ENCODE data around the gene SCUBE1.

The SCUBE1 gene

GRCh38 chr22:43209523-43209890 is 133.7 kb downstream of the SCUBE1 start:
- no peak for TF ChIP-seq CTCF (conservative IDR thresholded peaks at IDR 0.05; ENCODE audit: low read depth)
- ChIA-PET POLR2A (ENCODE audit: low non-redundant PET) (no interaction called here), CTCF (no interaction called here)
- no peak for DNase-seq (ENCODE audit: low spot score)
- no peak overlapping the region for H3K27ac ChIP-seq

GRCh38 chr22:43208703-43209522 is 134.3 kb downstream of the SCUBE1 start:
- CTCF ChIA-PET: no interaction called here

DNA sequence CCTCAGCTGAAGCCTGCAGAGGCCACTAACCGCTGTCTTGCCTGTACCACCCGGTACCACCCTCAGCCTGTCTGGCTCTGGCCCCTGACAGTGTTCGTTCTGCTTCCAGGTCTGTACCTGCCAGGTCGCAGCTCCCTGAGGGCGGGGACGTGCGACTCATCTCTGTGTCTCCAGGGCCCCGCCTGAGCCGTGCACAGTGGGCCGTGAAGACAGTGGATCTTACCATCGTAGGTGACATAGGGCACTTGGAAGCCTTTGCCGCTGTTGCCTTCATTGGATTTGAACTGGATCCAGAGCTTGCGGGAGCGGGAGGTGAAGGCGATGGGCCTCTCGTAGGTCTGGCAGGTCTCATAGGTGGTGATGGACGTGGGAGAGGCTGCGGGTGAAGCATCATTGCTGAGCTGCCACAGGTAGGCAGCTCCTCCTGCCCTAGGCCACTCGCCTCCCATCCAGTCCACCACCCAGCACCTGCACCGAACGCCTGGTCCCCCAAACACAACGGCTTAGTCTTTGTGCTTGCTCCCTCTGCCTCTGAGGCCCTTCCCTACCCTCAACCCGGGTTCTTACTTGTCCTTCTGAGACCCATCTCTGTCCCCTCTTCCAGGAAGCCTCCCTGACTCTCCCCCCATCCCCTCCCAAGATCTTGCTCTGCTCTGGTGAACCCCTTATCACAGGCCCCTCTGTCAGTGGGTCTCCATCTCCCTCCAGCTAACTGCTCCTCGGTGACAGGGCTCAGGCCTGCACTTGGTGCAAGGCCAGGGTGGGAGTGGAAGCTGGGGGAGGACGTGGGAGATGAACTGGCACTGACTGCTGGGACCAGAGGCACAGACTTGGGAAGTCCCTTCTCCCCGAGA is 135.1 kb downstream of the SCUBE1 start:
- POLR2A ChIA-PET (ENCODE audit: low non-redundant PET): interaction anchor here (0.5 kb wide), 1 partner anchor 1820 kb away, joined by 4 read pairs; no protein-coding TSS in a partner anchor
- CTCF ChIA-PET: no interaction called here
- no peak for DNase-seq (ENCODE audit: low spot score)
- TF ChIP-seq CTCF (conservative IDR thresholded peaks at IDR 0.05; ENCODE audit: low read depth): no peak
- H3K27ac ChIP-seq: no peak overlapping the region

More at GRCh38 chr22:43208703-43209522, 134.3 kb downstream of the SCUBE1 start:
- H3K27ac ChIP-seq: no peak overlapping the region
- TF ChIP-seq CTCF (conservative IDR thresholded peaks at IDR 0.05; ENCODE audit: low read depth): no peak
- POLR2A ChIA-PET (ENCODE audit: low non-redundant PET): interaction anchor here (0.5 kb wide), 1 partner anchor 1821 kb away, joined by 4 read pairs; no protein-coding TSS in a partner anchor
- no peak for DNase-seq (ENCODE audit: low spot score)

DNA sequence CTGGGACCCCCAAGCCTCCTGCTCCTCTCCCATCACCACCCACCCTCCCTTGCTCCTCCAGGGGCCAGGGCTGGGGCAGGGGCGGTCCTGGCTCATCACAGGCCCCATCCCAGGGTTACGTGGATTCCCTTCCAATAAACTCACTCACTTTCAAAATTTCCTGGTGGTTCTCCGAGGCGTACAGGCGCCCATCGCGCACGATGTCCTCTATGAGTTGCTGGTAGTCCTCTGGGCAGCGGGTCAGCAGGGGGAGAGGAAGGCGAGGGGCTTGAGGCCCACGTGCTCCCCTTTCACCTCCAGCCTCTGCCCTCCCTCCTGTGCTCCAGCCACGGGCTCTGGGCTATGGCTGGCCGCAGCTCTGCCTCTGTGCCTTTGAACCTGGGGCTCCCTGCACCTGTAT is 135.8 kb downstream of the SCUBE1 start:
- CTCF ChIA-PET: no interaction called here
- no peak overlapping the region for H3K27ac ChIP-seq
- DNase-seq (ENCODE audit: low spot score): no peak
- POLR2A ChIA-PET (ENCODE audit: low non-redundant PET): no interaction called here
- no peak for TF ChIP-seq CTCF (conservative IDR thresholded peaks at IDR 0.05; ENCODE audit: low read depth)

DNA sequence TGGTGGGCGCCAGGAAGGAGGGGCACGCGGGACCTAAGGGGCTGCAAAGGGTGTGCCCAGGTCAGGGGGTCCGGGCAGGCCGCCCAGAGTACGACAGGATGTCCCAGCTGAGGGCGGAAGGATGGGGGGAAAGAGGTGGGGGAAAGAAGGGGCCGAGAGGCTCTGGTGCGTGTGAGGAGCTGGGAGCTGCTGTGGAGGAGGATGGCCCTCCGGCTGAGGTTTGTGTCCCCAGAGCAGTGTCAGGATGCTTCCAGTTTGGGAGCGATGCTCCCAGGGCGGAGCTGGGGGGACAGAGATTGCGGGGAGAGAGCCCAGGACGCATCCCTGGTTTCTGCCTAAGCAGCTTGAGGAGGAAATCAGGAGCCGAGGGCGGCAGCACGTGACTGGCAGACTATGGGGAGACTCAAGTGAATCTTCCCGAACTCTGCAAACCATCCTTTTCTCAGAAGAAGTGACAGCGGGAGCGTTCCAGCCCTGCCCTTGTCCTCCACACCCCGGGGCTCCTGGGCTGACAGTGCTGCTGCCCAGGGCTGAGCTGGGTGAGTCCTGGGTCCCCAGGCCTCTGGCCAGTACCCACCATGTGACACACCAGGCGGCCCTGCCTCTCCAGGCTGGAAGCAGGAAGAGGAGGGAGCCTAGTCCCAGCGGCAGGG is 136.5 kb downstream of the SCUBE1 start:
- no peak for DNase-seq (ENCODE audit: low spot score)
- ChIA-PET POLR2A (ENCODE audit: low non-redundant PET) (no interaction called here), CTCF (no interaction called here)

More for the DNA sequence above, 136.5 kb downstream of the SCUBE1 start:
- no peak overlapping the region for H3K27ac ChIP-seq
- TF ChIP-seq CTCF (conservative IDR thresholded peaks at IDR 0.05; ENCODE audit: low read depth): no peak
